ENCODE measurements around the gene HMCN2. TPM values are rescaled to one million over a fixed set of nuclear protein-coding genes. Genes with fewer than 3 reads are reported as not detected.

Gene HMCN2
- total and polyA plus RNA-seq, 2 of the 4 experiments (the other 2 are of a cell fraction) = 0.02 TPM; not detected in 1

GRCh38 chr9:130321539-130321938 is 56.0 kb downstream of the HMCN2 start:
- no peak overlapping the region for H3K18ac ChIP-seq (ENCODE audit: low read depth, low read length)
- in situ Hi-C loops (cut with MboI; ENCODE audit: low sequenced_read_pairs) (no loop called here), intact Hi-C loops (cut with micrococcal nuclease) (no loop called here)

More at GRCh38 chr9:130321539-130321938, 56.0 kb downstream of the HMCN2 start:
- H2BK120ac ChIP-seq (ENCODE audit: low read depth, low read length) = no peak overlapping the region
- H3K27ac ChIP-seq (ENCODE audit: insufficient read depth, low read length) = no peak overlapping the region
- no peak overlapping the region for H2BK20ac ChIP-seq (ENCODE audit: low read depth, low read length)
- H2AK5ac ChIP-seq (ENCODE audit: low read depth, low read length) = no peak overlapping the region
- H2AK9ac ChIP-seq (replicated peaks; ENCODE audit: low read depth, low read length, poor library complexity) = peak overlapping the region; percentile 63
- H2BK15ac ChIP-seq (ENCODE audit: low read depth, low read length) = no peak overlapping the region
- WGBS, 2 experiments (ENCODE audit: extremely low coverage in 2 of 2, insufficient read length in 1 of 2) = 51% methylated on average over 8 of the region's 14 CpGs; no CpG with 5 or more reads in 1 of the 2 experiments
- DNase-seq (no peak), ATAC-seq (ENCODE audit: low read depth) (no peak)
- H3K14ac ChIP-seq (replicated peaks; ENCODE audit: low read depth, low read length) = no peak overlapping the region
- CTCF ChIA-PET = no interaction called here
- no peak for TF ChIP-seq CHD1 (IDR thresholded peaks at IDR 0.05; ENCODE audit: low read depth, low read length)
- no peak for TF ChIP-seq SMC3 (IDR thresholded peaks at IDR 0.05; ENCODE audit: low read depth, low read length)
- TF ChIP-seq MXI1 (IDR thresholded peaks at IDR 0.05; ENCODE audit: borderline replicate concordance, low read depth, low read length) = no peak
- no peak for TF ChIP-seq CTCF (conservative IDR thresholded peaks at IDR 0.05; ENCODE audit: low read depth, low read length)
- no peak for TF ChIP-seq FOS (IDR thresholded peaks at IDR 0.05; ENCODE audit: low read depth, low read length)
- BruUV-seq (replicated peaks) = no TSS peak
- H3K4ac ChIP-seq (ENCODE audit: low read depth, low read length) = no peak overlapping the region
- dilution Hi-C loops (cut with HindIII; ENCODE audit: low sequenced_read_pairs, unreplicated experiment) = no loop called here
- H3K23ac ChIP-seq (ENCODE audit: low read depth, low read length) = no peak overlapping the region
- H3K9ac ChIP-seq (ENCODE audit: low read depth, low read length) = no peak overlapping the region
- H4K91ac ChIP-seq (ENCODE audit: insufficient read depth, low read depth, low read length) = no peak overlapping the region
- no peak overlapping the region for H3K56ac ChIP-seq (ENCODE audit: extremely low read depth, insufficient read depth, low read length)
- H4K5ac ChIP-seq (ENCODE audit: low read depth, low read length) = no peak overlapping the region
- no peaks in the 10 kb centered on the region for H3K9me3 ChIP-seq (ENCODE audit: control insufficient read depth, insufficient read depth, low read length)
- no peak overlapping the region for H4K8ac ChIP-seq (ENCODE audit: low read depth in 2 of 2, low read length in 2 of 2)
- no peak overlapping the region for H3K4me2 ChIP-seq (ENCODE audit: low read depth, low read length)
- H3K4me3 ChIP-seq (ENCODE audit: insufficient read depth, low read depth, low read length) = no peak overlapping the region
- no peaks in the 10 kb centered on the region for H4K20me1 ChIP-seq (ENCODE audit: insufficient read depth, low read length)
- H3K79me1 ChIP-seq (ENCODE audit: low read depth in 1 of 2, low read length in 2 of 2) = no peaks in the 10 kb centered on the region
- no peak overlapping the region for H2AFZ ChIP-seq (replicated peaks; ENCODE audit: low read length, poor library complexity)
- no peaks in the 10 kb centered on the region for H3K36me3 ChIP-seq (ENCODE audit: control insufficient read depth, insufficient read depth, low read length)
- no peaks in the 10 kb centered on the region for H3K9me1 ChIP-seq (ENCODE audit: insufficient read depth, low read length)
- POLR2A ChIA-PET (ENCODE audit: unreplicated experiment) = no interaction called here
- peaks cover 77% of the 10 kb centered on the region for H3K27me3 ChIP-seq (ENCODE audit: control insufficient read depth, insufficient read depth, low read length)
- H2BK5ac ChIP-seq (ENCODE audit: low read depth, low read length, poor library complexity, severe bottlenecking) = no peak overlapping the region
- no peaks in the 10 kb centered on the region for H3K4me1 ChIP-seq (ENCODE audit: control insufficient read depth, insufficient read depth, low read length)
